Gastrocnemius medialis (tissue), 4 donors: ENCODE data around the gene PLS3.

Source experiments
- CTCF ChIP-seq, 5 experiments: fragments of 450-650 bp in 3 of 5; fragments of 200-600 bp in 2 of 5; sonication (generic) in 2 of 5; IDR thresholded peaks in 4 of 5; conservative IDR thresholded peaks in 1 of 5; 1 replicate in 4 of 5; 2 replicates in 1 of 5; pipeline ENCODE4 v1.5.1; 2016 to 2019; ENCODE audit warnings: antibody characterized with exemption in 5 of 5, mild to moderate bottlenecking in 3 of 5, moderate library complexity in 3 of 5
- POLR2A ChIP-seq, 2 donors: fragments of 450-650 bp; IDR thresholded peaks; one replicate each; pipeline ENCODE4 v1.6.1; 2017; ENCODE audit warnings: antibody characterized with exemption in 2 of 2, mild to moderate bottlenecking in 2 of 2, moderate library complexity in 2 of 2

GRCh38 chrX:115518113-115518512 lies 42.9 kb upstream of the PLS3 start:
- TF ChIP-seq POLR2A (IDR thresholded peaks at IDR 0.05) = no peak
- TF ChIP-seq CTCF (IDR thresholded peaks at IDR 0.05 in 4 of 5, conservative IDR thresholded peaks at IDR 0.05 in 1 of 5) = no peak
